SU-DHL-6 (cell line): Measurements from ENCODE around the gene TRIP4.

ENCODE experiments used
- H2AFZ ChIP-seq: fragments of 200-600 bp; sonication (generic); 2 replicates; pipeline ENCODE4 v1.6.1; 2014; ENCODE audit warnings: low read depth, mild to moderate bottlenecking, moderate library complexity, mixed read lengths, antibody characterized with exemption, low read length; ENCODE audit not compliant: severe bottlenecking
- H3F3A ChIP-seq: fragments of 200-600 bp; shearing (Covaris generic); 2 replicates; pipeline ENCODE4 v1.6.0; 2016; ENCODE audit warnings: antibody characterized with exemption, mild to moderate bottlenecking; ENCODE audit not compliant: insufficient read depth
- H3K27ac ChIP-seq: fragments of 200-600 bp; sonication (generic); 2 replicates; pipeline ENCODE4 v1.5.1; 2016; ENCODE audit warnings: low read depth, mild to moderate bottlenecking, low read length, moderate library complexity, mixed read lengths
- H3K27me3 ChIP-seq: fragments of 200-600 bp; sonication (generic), shearing (Covaris generic); 2 replicates; pipeline ENCODE4 v1.6.0; 2014; ENCODE audit warnings: mild to moderate bottlenecking, low read length
- H3K36me3 ChIP-seq: fragments of 200-600 bp; sonication (generic); 2 replicates; pipeline ENCODE4 v1.6.1; 2014; ENCODE audit warnings: mild to moderate bottlenecking, low read length, mixed read lengths
- H3K4me2 ChIP-seq: fragments of 300-600, 200-600 bp; shearing (Covaris generic), sonication (generic); 2 replicates; pipeline ENCODE4 v1.6.0; 2014; ENCODE audit warnings: low read length, low read depth, mild to moderate bottlenecking; ENCODE audit not compliant: poor library complexity, severe bottlenecking
- H3K4me3 ChIP-seq: fragments of 200-600 bp; sonication (generic); 2 replicates; pipeline ENCODE4 v1.5.1; 2014; ENCODE audit warnings: antibody characterized with exemption, low read length, mild to moderate bottlenecking, mixed read lengths; ENCODE audit not compliant: insufficient read depth, poor library complexity, severe bottlenecking
- H3K79me2 ChIP-seq: fragments of 200-600 bp; sonication (generic); 2 replicates; pipeline ENCODE4 v1.6.1; 2014; ENCODE audit warnings: mild to moderate bottlenecking, low read length, moderate library complexity; ENCODE audit not compliant: insufficient read depth
- H3K9ac ChIP-seq: fragments of 200-600 bp; sonication (generic); 2 replicates; pipeline ENCODE4 v1.7.0; 2014; ENCODE audit warnings: mild to moderate bottlenecking, low read length
- H3K9me2 ChIP-seq: fragments of 200-600 bp; sonication (generic); replicated peaks from 2 replicates; pipeline ENCODE4 v1.6.1; 2014; ENCODE audit warnings: low read length; ENCODE audit not compliant: insufficient read depth
- H3K9me3 ChIP-seq: fragments of 200-600 bp; sonication (generic); 2 replicates; pipeline ENCODE4 v1.6.1; 2014; ENCODE audit warnings: low read length, mixed read lengths; ENCODE audit not compliant: insufficient read depth
- H4K20me1 ChIP-seq: fragments of 200-600 bp; sonication (generic); 2 replicates; pipeline ENCODE4 v1.6.1; 2014; ENCODE audit warnings: low read depth, mild to moderate bottlenecking, antibody characterized with exemption, low read length, moderate library complexity, mixed read lengths
- EZH2phosphoT487 ChIP-seq: fragments of 200-600 bp; sonication (generic), shearing (Covaris generic); conservative IDR thresholded peaks from 2 replicates; pipeline ENCODE4 v1.6.1; 2018; ENCODE audit warnings: mild to moderate bottlenecking, antibody characterized with exemption, low read length, moderate library complexity, mixed read lengths
- TF ChIP-seq, protein P1 (sequence below): fragments of 200-600 bp; sonication (generic); IDR thresholded peaks from one replicate; pipeline ENCODE4 v1.5.1; 2017; ENCODE audit warnings: antibody characterized with exemption, mild to moderate bottlenecking, low read length, moderate library complexity; ENCODE audit not compliant: insufficient read depth, poor library complexity, severe bottlenecking

Gene TRIP4

DNA sequence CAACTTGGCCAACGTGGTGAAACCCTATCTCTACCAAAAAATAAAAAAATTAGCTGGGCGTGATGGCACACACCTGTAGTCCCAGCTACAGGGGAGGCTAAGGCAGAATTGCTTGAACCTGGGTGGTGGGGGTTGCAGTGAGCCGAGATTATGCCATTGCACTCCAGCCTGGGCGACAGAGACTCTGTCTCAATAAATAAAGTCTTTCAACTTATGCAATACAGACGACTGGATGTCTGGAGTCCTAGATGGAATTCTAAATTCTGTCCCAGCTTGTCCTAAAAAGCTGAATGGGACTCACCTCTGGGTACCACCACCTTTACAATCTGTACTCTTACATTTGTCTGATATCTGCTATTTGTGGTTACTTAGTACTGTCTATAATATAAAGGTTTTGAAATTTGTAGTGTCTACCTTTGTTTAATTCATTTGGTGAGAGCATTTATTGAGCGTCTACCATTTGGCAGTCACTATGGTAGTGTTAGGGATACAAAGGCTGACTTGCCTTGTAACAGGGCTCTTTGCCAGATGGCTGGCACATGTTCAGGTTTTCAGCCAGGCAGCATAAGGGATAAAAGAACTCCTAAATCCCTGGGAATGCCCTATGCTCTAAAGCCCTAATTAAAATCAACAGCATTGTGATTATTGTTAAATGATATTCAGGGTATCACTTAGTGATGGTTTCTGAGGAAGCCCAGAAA, 65.5 kb downstream of the TRIP4 start:
- Histone ChIP-seq H3K27me3 (no peaks in the 10 kb centered on the region), H4K20me1 (no peaks in the 10 kb centered on the region), H3F3A (peaks cover 20% of the 10 kb centered on the region), H3K4me3 (no peak overlapping the region), H3K4me2 (no peak overlapping the region), H3K79me2 (no peaks in the 10 kb centered on the region), H3K36me3 (no peaks in the 10 kb centered on the region), H3K27ac (no peak overlapping the region), H3K9ac (no peak overlapping the region), H2AFZ (no peak overlapping the region), H3K9me2 (no peaks in the 10 kb centered on the region), H3K9me3 (no peaks in the 10 kb centered on the region)
- TF ChIP-seq, protein P1, sequence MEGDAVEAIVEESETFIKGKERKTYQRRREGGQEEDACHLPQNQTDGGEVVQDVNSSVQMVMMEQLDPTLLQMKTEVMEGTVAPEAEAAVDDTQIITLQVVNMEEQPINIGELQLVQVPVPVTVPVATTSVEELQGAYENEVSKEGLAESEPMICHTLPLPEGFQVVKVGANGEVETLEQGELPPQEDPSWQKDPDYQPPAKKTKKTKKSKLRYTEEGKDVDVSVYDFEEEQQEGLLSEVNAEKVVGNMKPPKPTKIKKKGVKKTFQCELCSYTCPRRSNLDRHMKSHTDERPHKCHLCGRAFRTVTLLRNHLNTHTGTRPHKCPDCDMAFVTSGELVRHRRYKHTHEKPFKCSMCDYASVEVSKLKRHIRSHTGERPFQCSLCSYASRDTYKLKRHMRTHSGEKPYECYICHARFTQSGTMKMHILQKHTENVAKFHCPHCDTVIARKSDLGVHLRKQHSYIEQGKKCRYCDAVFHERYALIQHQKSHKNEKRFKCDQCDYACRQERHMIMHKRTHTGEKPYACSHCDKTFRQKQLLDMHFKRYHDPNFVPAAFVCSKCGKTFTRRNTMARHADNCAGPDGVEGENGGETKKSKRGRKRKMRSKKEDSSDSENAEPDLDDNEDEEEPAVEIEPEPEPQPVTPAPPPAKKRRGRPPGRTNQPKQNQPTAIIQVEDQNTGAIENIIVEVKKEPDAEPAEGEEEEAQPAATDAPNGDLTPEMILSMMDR = no peak
- TF ChIP-seq EZH2phosphoT487 = no peak

DNA sequence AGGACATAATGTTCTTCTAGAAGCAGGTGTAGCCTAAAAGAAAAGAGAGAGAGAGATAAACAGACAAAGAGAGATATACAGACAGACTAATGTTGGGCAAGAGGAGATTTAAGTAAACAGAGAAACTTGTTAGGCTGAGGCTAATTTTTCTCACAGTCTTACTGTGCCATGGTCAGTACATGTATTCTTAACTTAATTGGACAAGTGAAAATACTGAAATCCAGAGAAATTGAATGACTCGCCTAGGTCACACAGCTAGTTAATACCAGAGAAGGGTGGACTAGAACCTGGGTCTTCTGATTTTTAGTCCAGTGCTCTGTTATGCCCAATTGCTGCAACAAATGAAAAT, 66.0 kb downstream of the TRIP4 start:
- Histone ChIP-seq H3K9me2 (no peaks in the 10 kb centered on the region), H4K20me1 (no peaks in the 10 kb centered on the region), H3K79me2 (no peaks in the 10 kb centered on the region), H3F3A (peaks cover 20% of the 10 kb centered on the region), H3K36me3 (no peaks in the 10 kb centered on the region), H3K9ac (no peak overlapping the region), H3K4me3 (no peak overlapping the region), H2AFZ (no peak overlapping the region), H3K9me3 (no peaks in the 10 kb centered on the region), H3K27ac (no peak overlapping the region), H3K4me2 (no peak overlapping the region), H3K27me3 (no peaks in the 10 kb centered on the region)
- no peak for TF ChIP-seq EZH2phosphoT487
- TF ChIP-seq, protein P1 = no peak

DNA sequence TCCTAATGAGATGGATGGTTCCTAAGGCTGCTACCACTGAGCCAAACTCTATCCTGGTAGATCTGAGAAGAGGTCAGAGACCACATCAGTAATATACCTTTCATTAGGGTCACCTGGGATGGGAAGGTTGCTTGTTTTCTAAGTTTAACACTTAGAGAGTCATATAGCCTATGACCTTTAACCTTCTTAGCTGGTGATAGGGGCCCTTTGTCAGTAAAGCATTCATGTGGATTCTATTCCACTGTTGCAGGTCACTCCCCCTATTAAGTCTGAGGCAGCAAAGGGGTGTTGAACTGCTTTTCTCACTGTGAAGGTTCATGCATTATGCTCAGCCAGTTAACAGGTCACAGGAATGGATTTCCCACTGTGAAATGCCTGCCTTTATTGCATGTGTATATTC, 66.6 kb downstream of the TRIP4 start:
- H3F3A ChIP-seq = peaks cover 20% of the 10 kb centered on the region
- H3K79me2 ChIP-seq = no peaks in the 10 kb centered on the region
- no peaks in the 10 kb centered on the region for H3K9me3 ChIP-seq
- no peak overlapping the region for H2AFZ ChIP-seq
- H3K27ac ChIP-seq = no peak overlapping the region
- TF ChIP-seq, protein P1 = no peak
- no peak for TF ChIP-seq EZH2phosphoT487
- no peak overlapping the region for H3K4me2 ChIP-seq
- H3K36me3 ChIP-seq = no peaks in the 10 kb centered on the region
- H3K27me3 ChIP-seq = no peaks in the 10 kb centered on the region
- no peaks in the 10 kb centered on the region for H4K20me1 ChIP-seq
- H3K4me3 ChIP-seq = no peak overlapping the region
- no peaks in the 10 kb centered on the region for H3K9me2 ChIP-seq
- no peak overlapping the region for H3K9ac ChIP-seq

DNA sequence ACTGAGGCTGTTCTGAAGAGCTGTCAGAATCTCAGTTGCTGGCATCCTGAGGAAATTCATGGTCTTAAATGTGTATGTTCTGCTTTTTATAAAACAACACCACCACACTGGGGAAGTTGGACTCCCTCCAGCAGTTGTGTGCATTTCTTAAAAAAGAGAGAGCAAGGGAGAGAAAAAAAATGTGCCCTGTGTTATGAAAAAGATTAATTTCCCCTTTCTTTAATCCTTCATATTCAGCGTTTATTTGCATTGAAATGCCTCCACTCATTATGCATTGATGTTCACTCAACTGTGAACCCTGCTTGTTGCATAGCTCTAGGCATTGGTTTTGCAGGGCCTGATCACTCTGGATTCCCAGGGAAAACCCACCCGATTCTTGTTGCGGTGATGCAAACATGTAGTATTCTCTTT, 68.3 kb downstream of the TRIP4 start:
- H3K36me3 ChIP-seq = no peaks in the 10 kb centered on the region
- H3F3A ChIP-seq = peaks cover 20% of the 10 kb centered on the region
- H3K27ac ChIP-seq = peak overlapping the region; percentile 29
- H3K27me3 ChIP-seq = no peaks in the 10 kb centered on the region
- no peaks in the 10 kb centered on the region for H3K9me2 ChIP-seq
- no peaks in the 10 kb centered on the region for H4K20me1 ChIP-seq
- 0 out of 2 replicates have a peak overlapping the region, but pooled peaks have one; percentile 3 for H3K9ac ChIP-seq
- H3K79me2 ChIP-seq = no peaks in the 10 kb centered on the region
- H2AFZ ChIP-seq = no peak overlapping the region
- no peak overlapping the region for H3K4me3 ChIP-seq
- no peaks in the 10 kb centered on the region for H3K9me3 ChIP-seq
- H3K4me2 ChIP-seq = peak overlapping the region; percentile 16
- TF ChIP-seq EZH2phosphoT487 = no peak
- TF ChIP-seq, protein P1 = no peak
